HepG2 (cell line): ENCODE results near the gene RNF5. TPM values are rescaled to one million over a fixed set of nuclear protein-coding genes. Genes with fewer than 3 reads are reported as not detected.

Experiments
- CCAR2 ChIP-seq: fragments of 200-400 bp; formaldehyde crosslinking; optimal IDR thresholded peaks from 2 replicates; pipeline ENCODE3; 2018; ENCODE audit warnings: low read depth, mild to moderate bottlenecking, low read length, moderate library complexity
- DRAP1 ChIP-seq: IDR thresholded peaks from 2 replicates; pipeline ENCODE4 v1.6.1; 2016; ENCODE audit warnings: missing genetic modification reagents, missing compliant biosample characterization
- HNF4A ChIP-seq: sonication (generic); formaldehyde crosslinking; IDR thresholded peaks from 2 replicates; pipeline ENCODE4 v1.4.0; 2020; ENCODE audit warnings: missing genetic modification reagents
- JUNB ChIP-seq: sonication (generic); formaldehyde crosslinking; IDR thresholded peaks from 2 replicates; pipeline ENCODE4 v1.8.0; 2022; ENCODE audit warnings: missing genetic modification reagents, mild to moderate bottlenecking, borderline replicate concordance
- KLF16 ChIP-seq, 2 experiments: sonication (generic) in 1 of 2; formaldehyde crosslinking in 1 of 2; IDR thresholded peaks; 2 replicates each; pipeline versions ENCODE4 v1.6.1 to v1.8.0; 2016 to 2023; ENCODE audit warnings: missing genetic modification reagents in 2 of 2, missing compliant biosample characterization in 1 of 2
- NBN ChIP-seq: fragments of 450-650 bp; conservative IDR thresholded peaks from 2 replicates; pipeline ENCODE4 v1.6.1; 2017
- NCOR1 ChIP-seq: fragments of 200-600 bp; sonication (generic); IDR thresholded peaks from 2 replicates; pipeline ENCODE4 v1.7.0; 2017; ENCODE audit warnings: antibody characterized with exemption, low read length, borderline replicate concordance
- NR2F6 ChIP-seq, 2 experiments: IDR thresholded peaks; 2 replicates each; pipeline ENCODE4 v1.6.1; 2016; ENCODE audit warnings: antibody characterized with exemption in 1 of 2, mild to moderate bottlenecking in 1 of 2
- SMAD9 ChIP-seq: sonication (generic); formaldehyde crosslinking; IDR thresholded peaks from 2 replicates; pipeline ENCODE4 v1.5.1; 2020; ENCODE audit warnings: mild to moderate bottlenecking, missing genetic modification reagents
- TARDBP ChIP-seq: sonication (generic); formaldehyde crosslinking; IDR thresholded peaks from 2 replicates; pipeline ENCODE4 v1.8.0; 2022; ENCODE audit warnings: mild to moderate bottlenecking, missing genetic modification reagents
- TFDP1 ChIP-seq: IDR thresholded peaks from 2 replicates; pipeline ENCODE4 v1.6.1; 2016; ENCODE audit warnings: missing compliant biosample characterization, missing genetic modification reagents, borderline replicate concordance
- TOE1 ChIP-seq: sonication (generic); formaldehyde crosslinking; IDR thresholded peaks from 2 replicates; pipeline ENCODE4 v1.4.0; 2020; ENCODE audit warnings: mild to moderate bottlenecking, missing genetic modification reagents
- TRAFD1 ChIP-seq: sonication (generic); formaldehyde crosslinking; IDR thresholded peaks from 2 replicates; pipeline ENCODE4 v1.5.1; 2020; ENCODE audit warnings: missing genetic modification reagents, mild to moderate bottlenecking, borderline replicate concordance
- ZBTB25 ChIP-seq: IDR thresholded peaks from 2 replicates; pipeline ENCODE4 v1.6.1; 2018; ENCODE audit warnings: missing genetic modification reagents
- ZFY ChIP-seq: sonication (generic); formaldehyde crosslinking; IDR thresholded peaks from 2 replicates; pipeline ENCODE4 v1.4.0; 2020; ENCODE audit warnings: missing genetic modification reagents
- ZMAT3 ChIP-seq: sonication (generic); formaldehyde crosslinking; conservative IDR thresholded peaks from 2 replicates; pipeline ENCODE4 v1.7.0; 2021; ENCODE audit warnings: missing genetic modification reagents
- ZNF264 ChIP-seq: sonication (generic); formaldehyde crosslinking; IDR thresholded peaks from 2 replicates; pipeline ENCODE4 v1.4.0; 2020; ENCODE audit warnings: missing genetic modification reagents
- ZNF513 ChIP-seq: sonication (generic); formaldehyde crosslinking; conservative IDR thresholded peaks from 2 replicates; pipeline ENCODE4 v1.5.0; 2020; ENCODE audit warnings: missing genetic modification reagents
- ZNF784 ChIP-seq: sonication (generic); formaldehyde crosslinking; IDR thresholded peaks from 2 replicates; pipeline ENCODE4 v1.5.1; 2020; ENCODE audit warnings: missing genetic modification reagents, mild to moderate bottlenecking, borderline replicate concordance
- ZSCAN9 ChIP-seq: IDR thresholded peaks from 2 replicates; pipeline ENCODE4 v1.6.1; 2016; ENCODE audit warnings: borderline replicate concordance
- polyA plus RNA-seq, 8 experiments: library from polyadenylated mRNA; depleted of rRNA in 3 of 8; stranded (reverse) in 7 of 8; unstranded in 1 of 8; fragments of >200 nt; fragmentation: Illumina TruSeq in 4 of 8; extraction: Trizol in 4 of 8; gene quantifications; 2 replicates each; pipeline versions ENCODE4 v1.2.1 to v1.2.3, GENCODE V29; 2011 to 2016; ENCODE audit warnings: low read depth in 4 of 8, missing spikeins in 1 of 8, mixed read lengths in 1 of 8; ENCODE audit not compliant: insufficient read depth in 1 of 8
- total RNA-seq, 5 experiments: library from RNA; depleted of rRNA; stranded (reverse); fragments of >200 nt; fragmentation: Illumina TruSeq; extraction: Trizol; gene quantifications; 2 replicates each; pipeline ENCODE4 v1.2.3, GENCODE V29; 2016; ENCODE audit warnings: low read depth in 1 of 5

RNF5 gene
- total and polyA plus RNA-seq, 2 of the 13 experiments (the other 11 are each of a cell fraction or from before 2014, with no cell fraction given): 98.0 to 131 TPM

- TF ChIP-seq ZBTB25 (peak; percentile 28; the same call in 1 of the 2 replicates), TOE1 (CRISPR knock-in tag) (peak; percentile 24; the same call in 1 of the 2 replicates), KLF16 (CRISPR knock-in tag; IDR thresholded peaks at IDR 0.05) (peak in 1 of 2 experiments; percentile 9; a peak in 1 of 4 replicates), HNF4A (CRISPR knock-in tag) (0 out of 2 replicates have a peak, but pooled peaks have one; percentile 14), ZNF513 (no peak), JUNB (CRISPR knock-in tag) (peak; percentile 51; the same call in 1 of the 2 replicates), TRAFD1 (CRISPR knock-in tag) (0 out of 2 replicates have a peak, but pooled peaks have one; percentile 19), ZNF264 (CRISPR knock-in tag) (0 out of 2 replicates have a peak, but pooled peaks have one; percentile 50), DRAP1 (CRISPR knock-in tag) (peak; percentile 61; the same call in 1 of the 2 replicates), ZFY (CRISPR knock-in tag) (0 out of 2 replicates have a peak, but pooled peaks have one; percentile 26), ZMAT3 (CRISPR knock-in tag) (peak; percentile 40; the same call in 1 of the 2 replicates), NR2F6 (IDR thresholded peaks at IDR 0.05) (peak; percentile 48; the same call in 1 of the 2 replicates), NR2F6 (CRISPR knock-in tag; IDR thresholded peaks at IDR 0.05) (no peak), TFDP1 (no peak), SMAD9 (CRISPR knock-in tag) (peak; percentile 48; the same call in 1 of the 2 replicates), CCAR2 (peak; percentile 86), NBN (peak; percentile 74; the same call in 1 of the 2 replicates), ZNF784 (CRISPR knock-in tag) (peak; percentile 26; the same call in 1 of the 2 replicates), NCOR1 (peak; percentile 50; the same call in 1 of the 2 replicates), TARDBP (CRISPR knock-in tag) (0 out of 2 replicates have a peak, but pooled peaks have one; percentile 6), ZSCAN9 (CRISPR knock-in tag) (0 out of 2 replicates have a peak, but pooled peaks have one; percentile 2)
Measured at GRCh38 chr6:32176476-32177182, 1.6 kb upstream of the RNF5 start (continued).
